Ecto neural progenitor cell (in vitro differentiated cells): ENCODE results near the gene NPEPL1.
"Not testable (repeated sequence)": the region's sequence is repeated elsewhere in the genome, so short reads cannot be mapped to it uniquely, and the experiment has no call there.

ENCODE experiments used
- DNase-seq: peaks from one replicate; pipeline ENCODE4 v3.0.0-alpha.2; 2018; ENCODE audit warnings: low spot score

The NPEPL1 gene

DNA sequence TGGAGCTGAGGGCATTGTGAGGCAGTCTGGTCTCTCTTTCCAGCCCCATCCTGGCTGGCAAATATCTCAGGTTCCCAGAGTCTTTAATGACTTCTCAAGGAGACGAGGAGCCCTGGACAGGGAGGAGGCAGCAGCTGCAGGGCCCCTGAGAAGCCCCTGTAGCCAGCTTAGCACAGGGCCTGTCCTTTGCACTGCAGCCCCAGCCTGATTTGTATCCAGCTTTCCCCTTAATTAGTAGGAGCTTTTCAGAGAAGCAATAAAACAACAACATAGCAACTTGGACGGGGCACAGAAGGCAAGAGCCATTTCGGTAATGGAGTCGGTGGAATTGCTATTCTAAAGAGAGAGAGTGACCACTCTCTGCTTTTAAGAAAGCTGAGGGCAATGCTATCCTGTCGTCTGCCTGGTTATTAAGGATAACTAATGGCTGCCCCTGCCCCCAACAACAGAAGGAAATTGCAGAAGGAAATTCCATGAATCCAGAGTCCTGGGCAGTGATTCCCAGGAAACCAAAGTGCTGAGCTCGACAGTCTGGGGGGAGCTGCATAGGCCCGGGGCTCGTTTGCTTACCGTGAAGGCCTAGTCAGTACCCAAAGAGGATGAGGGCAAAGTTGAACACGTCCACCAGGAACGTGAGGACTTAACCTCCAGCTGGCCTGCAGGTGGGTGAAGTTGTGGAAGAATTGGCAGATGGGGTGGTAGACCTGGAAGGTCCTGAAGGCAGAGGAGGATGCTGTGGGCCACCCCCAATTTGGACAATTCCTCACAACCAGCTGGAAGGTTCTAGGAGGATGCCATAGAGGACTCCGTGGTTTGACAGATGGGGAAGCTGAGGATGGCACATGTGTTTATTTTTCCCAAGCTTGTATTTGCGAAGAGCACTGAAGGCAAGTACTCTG lies 50.3 kb downstream of the NPEPL1 start:
- DNase-seq, result no peak

DNA sequence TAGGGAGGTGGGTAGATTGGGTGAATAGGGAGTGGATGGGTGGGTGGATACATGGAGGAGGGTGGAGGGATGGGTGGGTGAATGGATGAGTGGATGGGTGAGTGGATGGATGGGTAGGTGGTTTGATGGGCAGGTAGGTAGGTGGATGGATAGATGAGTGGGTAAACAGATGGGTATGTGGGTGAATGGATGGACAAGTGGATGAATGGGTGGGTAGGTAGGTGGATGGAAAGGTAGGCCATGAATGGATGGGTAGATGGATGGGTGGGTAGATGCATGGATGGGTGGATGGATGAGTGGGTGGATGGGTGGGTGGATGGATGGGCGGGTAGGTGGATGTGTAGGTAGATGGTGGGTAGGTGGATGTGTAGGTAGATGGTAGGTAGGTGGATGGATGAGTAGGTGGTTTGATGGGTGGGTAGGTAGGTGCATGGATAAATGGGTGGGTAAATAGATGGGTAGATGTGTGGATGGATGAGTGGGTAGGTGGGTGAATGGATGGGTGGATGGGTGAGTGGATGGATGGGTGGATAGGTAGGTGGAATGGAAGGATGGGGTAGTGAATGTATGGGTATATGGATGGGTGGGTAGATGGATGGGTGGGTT lies 51.4 kb downstream of the NPEPL1 start:
- DNase-seq, result no peak

DNA sequence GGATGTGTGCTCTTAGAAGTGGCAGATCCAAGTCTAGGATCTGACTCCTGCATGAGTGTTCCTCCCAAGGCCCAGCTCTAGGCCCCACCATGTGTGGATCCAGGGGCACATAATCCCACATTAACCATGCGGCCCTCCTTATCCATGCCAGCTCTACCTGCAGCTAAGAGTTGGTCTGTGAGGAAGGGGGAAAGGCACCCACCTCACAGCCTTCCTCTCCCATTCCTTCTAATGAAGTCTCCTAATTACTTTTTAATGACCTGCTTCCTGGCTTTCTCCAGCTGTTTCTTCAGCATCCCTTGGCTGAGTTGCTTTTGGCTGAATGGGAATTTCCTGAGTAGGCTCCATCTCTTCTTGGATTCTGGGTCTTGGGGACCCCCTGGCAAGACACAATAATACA lies 52.2 kb downstream of the NPEPL1 start:
- no peak for DNase-seq

GRCh38 chr20:58745391-58745790 lies 52.8 kb downstream of the NPEPL1 start:
- no peak for DNase-seq

- DNase-seq, result no peak
These were observed 54.0 kb downstream of the NPEPL1 start for GRCh38 chr20:58746620-58747019.

DNA sequence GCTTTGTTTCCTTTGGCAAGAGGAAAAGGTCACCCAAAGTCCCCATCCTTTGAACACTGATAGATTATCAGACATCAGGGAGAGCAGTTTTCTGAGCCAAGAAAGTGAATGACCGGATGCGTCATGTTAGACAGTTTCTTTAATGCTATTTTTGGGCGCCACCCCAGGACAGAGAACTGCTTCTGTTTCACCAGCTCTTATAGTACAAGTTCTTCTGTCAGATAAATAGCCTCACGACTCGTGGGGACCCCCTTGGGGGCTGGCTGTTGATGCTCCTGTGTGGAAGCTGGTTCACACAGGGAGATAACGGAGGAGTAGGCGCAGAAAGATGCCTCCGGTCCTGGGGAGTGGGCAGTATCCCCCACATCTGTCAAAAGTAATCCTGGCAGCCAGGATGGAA lies 54.6 kb downstream of the NPEPL1 start:
- DNase-seq, result no peak

DNA sequence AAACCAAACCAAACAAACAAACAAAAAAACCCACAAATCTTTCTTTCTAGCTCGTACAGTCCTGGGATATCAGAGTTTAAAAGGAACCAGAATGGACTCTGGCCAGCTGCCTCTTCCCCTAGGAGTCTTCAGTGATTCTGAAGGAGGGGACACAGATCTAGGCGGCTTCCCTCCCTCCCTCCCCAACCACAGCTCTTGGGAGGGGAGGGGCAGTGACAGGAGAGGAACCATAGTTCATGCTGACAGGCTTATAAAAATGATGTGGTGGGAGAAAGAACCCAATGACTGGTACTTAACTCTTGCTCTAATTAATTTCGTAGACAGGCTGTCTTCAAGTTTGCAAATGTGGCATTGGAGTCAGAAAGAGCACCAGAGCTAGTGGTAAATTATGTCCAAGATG lies 56.0 kb downstream of the NPEPL1 start:
- no peak for DNase-seq

DNA sequence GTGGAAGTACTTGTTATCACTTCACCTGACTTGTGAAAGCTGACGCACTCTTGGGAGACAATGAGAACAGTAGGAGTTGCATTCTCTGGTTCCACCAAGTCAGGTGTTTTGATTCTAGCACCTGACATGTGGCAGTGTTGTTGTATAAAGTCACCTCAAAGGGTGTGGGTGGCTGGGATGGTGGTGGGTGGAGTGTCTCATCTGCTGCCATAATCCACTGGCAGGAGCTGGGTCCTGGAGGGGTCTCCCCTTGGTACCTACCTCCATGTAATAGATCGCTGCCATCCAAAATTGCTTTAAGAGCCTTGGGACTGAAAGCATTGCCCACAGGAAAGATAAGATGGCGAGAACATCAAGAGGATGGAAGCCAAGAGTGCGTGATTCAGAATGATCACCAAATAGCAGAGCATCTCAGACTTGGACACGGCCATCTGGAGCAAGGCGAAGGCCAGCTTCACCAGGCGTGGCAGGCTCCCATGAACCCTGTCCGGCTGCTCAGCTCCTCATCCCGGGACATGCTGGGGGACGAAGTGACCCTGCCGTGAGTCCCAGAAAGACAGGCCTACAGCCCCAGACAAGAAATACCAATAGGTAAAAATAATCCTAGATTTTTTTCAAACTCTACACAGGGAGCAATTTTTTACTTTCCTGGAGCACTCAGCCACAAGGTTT lies 56.6 kb downstream of the NPEPL1 start:
- DNase-seq, result no peak

DNA sequence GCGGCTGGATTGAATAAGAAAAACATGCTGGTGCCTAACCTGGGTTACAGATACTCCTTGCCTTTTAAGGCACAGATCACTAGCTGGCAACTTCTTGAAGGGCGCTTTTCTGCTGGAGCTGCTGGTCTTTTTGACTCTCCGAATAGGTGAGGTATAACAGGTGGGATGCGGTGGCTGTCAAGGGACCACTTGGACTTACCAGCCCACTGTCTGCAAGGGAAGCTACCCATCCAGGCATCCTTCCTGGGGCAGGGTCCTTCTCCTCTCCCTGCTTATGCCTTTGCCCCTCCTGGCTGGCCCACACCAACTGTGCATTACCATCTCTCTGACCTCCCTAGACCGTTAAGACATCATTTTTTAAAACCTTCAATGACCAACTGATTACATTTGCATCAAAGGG lies 57.4 kb downstream of the NPEPL1 start:
- no peak for DNase-seq

- DNase-seq, result not testable (repeated sequence)
These were observed 58.1 kb downstream of the NPEPL1 start for GRCh38 chr20:58750706-58751105.

DNA sequence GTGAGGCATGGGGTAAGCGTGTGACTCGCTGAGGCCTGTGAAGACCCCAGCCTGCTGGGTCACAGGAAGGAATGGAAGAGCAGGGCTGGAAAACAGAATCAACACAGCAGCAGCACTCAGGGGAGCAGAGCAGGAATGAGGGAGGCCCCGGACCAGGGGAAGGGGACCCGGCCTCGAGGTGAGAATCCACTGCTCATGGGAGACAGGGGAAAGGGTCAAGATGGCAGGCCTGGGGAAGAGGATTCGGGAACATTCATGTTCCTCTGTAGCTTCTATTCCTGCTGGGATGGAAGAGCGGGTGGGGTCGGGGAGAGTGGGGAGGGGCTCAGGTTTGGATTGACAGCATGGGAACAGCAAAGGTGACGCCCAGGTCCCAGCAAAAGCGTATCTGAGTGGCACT lies 59.4 kb downstream of the NPEPL1 start:
- DNase-seq, result no peak

- no peak for DNase-seq
These were observed 60.0 kb downstream of the NPEPL1 start for GRCh38 chr20:58752565-58752964.

DNA sequence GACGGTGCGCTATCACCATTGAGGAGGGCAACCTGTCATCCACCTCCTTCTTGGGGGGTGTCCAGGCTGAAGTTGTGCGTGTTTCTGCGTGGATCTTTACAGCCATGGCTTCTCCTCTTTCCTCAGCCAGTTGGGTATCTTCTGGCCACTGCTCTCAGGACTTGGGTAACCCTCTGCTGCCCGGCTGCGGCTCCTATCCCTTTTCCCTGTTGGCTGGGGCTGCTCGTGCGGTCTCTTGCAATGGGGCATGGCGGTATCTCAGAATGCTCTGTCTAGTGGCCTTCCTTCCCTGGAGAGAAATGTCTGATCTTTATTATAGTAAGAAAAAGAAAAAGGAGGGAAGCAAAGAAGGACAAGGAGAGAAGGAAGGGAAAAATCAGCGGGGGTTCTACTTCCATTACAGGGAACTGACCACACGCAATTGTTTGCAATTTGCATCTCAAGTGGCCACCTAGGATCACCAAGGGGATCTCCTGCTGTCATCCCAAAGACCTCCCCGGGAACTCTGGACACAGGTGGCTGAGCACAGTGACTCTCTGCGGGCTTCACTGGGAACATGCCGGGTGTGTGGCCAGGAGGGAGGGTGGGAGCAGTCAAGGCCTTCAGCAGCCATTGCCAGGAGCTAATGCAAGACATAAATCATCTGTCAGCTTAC lies 60.8 kb downstream of the NPEPL1 start:
- DNase-seq, result no peak

DNA sequence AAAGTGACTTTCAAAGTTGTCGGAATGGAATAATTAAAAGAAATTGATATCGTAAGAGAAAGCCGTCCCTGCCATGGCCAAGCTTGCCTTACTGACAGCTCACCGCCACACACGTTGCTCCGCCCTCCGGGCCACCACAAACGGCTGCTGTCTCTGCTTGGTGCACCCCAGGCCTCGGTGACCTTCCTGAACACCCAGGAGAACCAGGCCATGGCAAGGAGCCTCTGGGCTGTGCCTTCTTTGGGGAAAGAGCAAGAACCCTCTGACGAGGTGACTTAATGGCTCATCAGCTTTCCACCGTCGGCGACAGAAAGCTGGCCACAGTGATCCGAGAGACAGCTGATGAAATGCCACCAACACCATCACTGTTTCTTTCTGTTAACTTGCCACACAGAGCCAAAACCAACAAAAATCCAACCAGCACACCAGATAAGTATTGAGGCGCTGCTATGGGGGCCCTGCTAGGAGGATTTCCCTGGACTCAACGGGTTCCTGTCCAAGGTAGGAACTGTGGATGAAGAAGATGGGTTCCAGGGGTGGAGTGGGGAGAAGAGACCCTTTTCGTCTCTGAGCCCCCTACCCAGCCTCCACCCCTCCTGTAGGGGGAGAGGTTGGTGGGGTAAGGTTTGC lies 61.4 kb downstream of the NPEPL1 start:
- no peak for DNase-seq

- no peak for DNase-seq
These were observed 62.0 kb downstream of the NPEPL1 start for GRCh38 chr20:58754584-58754983.

GRCh38 chr20:58755062-58755697 lies 62.6 kb downstream of the NPEPL1 start:
- DNase-seq, result no peak

DNA sequence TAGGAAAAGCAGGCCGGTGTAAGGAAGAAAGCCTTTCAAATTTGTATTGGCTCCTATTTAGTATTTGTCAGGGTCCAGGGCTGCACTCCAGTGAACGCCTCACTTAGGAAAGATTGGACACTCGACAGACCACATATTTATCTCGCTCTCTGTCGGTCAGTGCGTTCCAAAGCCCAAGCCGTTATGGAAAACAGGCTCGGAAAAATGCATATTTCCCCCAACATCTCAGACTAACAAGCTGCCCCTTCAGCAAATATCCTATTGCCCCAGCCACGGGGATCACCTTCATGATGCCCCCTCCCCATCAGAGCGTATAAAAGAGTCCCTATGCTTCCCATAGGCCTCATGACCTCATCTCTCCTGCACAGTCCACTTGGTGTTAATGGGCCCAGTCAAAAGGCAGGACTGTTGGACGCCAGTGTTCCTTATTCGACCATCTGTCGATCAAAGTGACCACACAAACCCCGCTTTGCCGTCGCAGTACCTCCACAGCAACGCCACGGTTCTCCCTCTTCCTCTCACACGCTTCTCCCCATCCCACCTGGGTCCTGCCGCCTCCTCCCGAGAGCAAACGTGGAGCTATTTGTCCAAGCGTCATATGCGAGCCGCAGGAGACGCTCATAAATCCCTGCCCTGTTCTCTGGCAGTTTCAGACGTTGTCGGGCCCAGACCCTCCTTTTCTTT lies 63.3 kb downstream of the NPEPL1 start:
- DNase-seq, result no peak

- DNase-seq, result no peak
These were observed 63.8 kb downstream of the NPEPL1 start for GRCh38 chr20:58756450-58756775.

- not testable (repeated sequence) for DNase-seq
These were observed 65.0 kb downstream of the NPEPL1 start for GRCh38 chr20:58757647-58758046.

GRCh38 chr20:58759947-58760346 lies 67.3 kb downstream of the NPEPL1 start:
- no peak for DNase-seq

- no peak for DNase-seq
These were observed 68.3 kb downstream of the NPEPL1 start for GRCh38 chr20:58760856-58761255.
